Heart right ventricle (tissue), 16 donors: ENCODE measurements around the gene TRIM63. TPM values are rescaled to one million over a fixed set of nuclear protein-coding genes. Genes with fewer than 3 reads are reported as not detected.

Experiments used
- ATAC-seq, 8 donors: fragments of 200-7000 bp; cut with Tn5 transposase; one replicate each; pipeline ENCODE4 v1.9.1; 2020; ENCODE audit warnings: mild to moderate bottlenecking in 8 of 8, moderate library complexity in 8 of 8, moderate number of reproducible peaks in 1 of 8
- DNase-seq, 2 donors: peaks; one replicate each; pipeline ENCODE4 v3.0.0-alpha.2; 2020
- H3K27ac ChIP-seq, 10 donors: fragments of 200-600 bp; sonication (generic) in 2 of 10; one replicate each; pipeline versions ENCODE4 v1.5.0 to v1.8.0; 2020 to 2022; ENCODE audit warnings: mild to moderate bottlenecking in 3 of 10
- H3K27me3 ChIP-seq, 7 donors: fragments of 200-600 bp; one replicate each; pipeline ENCODE4 v1.8.0; 2021 to 2022; ENCODE audit warnings: mild to moderate bottlenecking in 2 of 7
- H3K36me3 ChIP-seq, 9 donors: fragments of 200-600 bp; sonication (generic) in 1 of 9; one replicate each; pipeline versions ENCODE4 v1.5.0 to v1.8.0; 2020 to 2022; ENCODE audit warnings: mild to moderate bottlenecking in 2 of 9
- H3K4me1 ChIP-seq, 9 donors: fragments of 200-600 bp; sonication (generic) in 1 of 9; one replicate each; pipeline versions ENCODE4 v1.5.0 to v1.8.0; 2020 to 2022; ENCODE audit warnings: mild to moderate bottlenecking in 4 of 9
- H3K4me3 ChIP-seq, 10 donors: fragments of 200-600 bp; sonication (generic) in 2 of 10; one replicate each; pipeline versions ENCODE4 v1.5.0 to v1.8.0; 2020 to 2022; ENCODE audit warnings: mild to moderate bottlenecking in 7 of 10, moderate library complexity in 2 of 10
- H3K9me3 ChIP-seq, 11 donors: fragments of 200-600 bp in 10 of 11; sonication (generic) in 2 of 11; one replicate each; pipeline versions ENCODE4 v1.5.0 to v1.8.0; 2013 to 2022; ENCODE audit warnings: mild to moderate bottlenecking in 2 of 11, control low read depth in 1 of 11, moderate library complexity in 1 of 11
- WGBS, 2 donors: extraction: QIAGEN DNeasy Blood & Tissue Kit; methylation state at CpG; one replicate each; pipeline ENCODE4 v1.1.7; 2013; ENCODE audit warnings: inconsistent platforms in 1 of 2; 5-methylcytosine and 5-hydroxymethylcytosine counted together
- intact Hi-C, 10 donors: fragments of 100-400 bp; cut with DNase I; formaldehyde crosslinking; loops; one replicate each; pipeline versions ENCODE4 v1.11.1 to v1.14.2; 2022
- polyA plus RNA-seq, 2 donors: library from polyadenylated mRNA; stranded (reverse); fragments of 200-250 nt; gene quantifications; one replicate each; pipeline ENCODE4 v1.2.3, GENCODE V29; 2013
- total RNA-seq, 10 donors: library from RNA; stranded (reverse); fragmentation: NEBNext Ultra II Directional in 3 of 10; extraction: Animal tissue kit (Norgen Biotek cat#: 25700) in 3 of 10; gene quantifications; one replicate each; pipeline versions ENCODE4 v1.2.1 to v1.2.4, GENCODE V29; 2021 to 2023
- TF ChIP-seq, protein P1 (sequence below), 9 donors: fragments of 200-600 bp; sonication (generic) in 2 of 9; IDR thresholded peaks; one replicate each; pipeline versions ENCODE4 v1.5.0 to v1.8.0; 2021 to 2022; ENCODE audit warnings: antibody characterized with exemption in 9 of 9, mild to moderate bottlenecking in 5 of 9, moderate library complexity in 1 of 9
- donor health status: Arrhythmogenic right ventricular cardiomyopathy.
- donor health status: ischemic (EF 13 %, LVEDD 7.1; RV severe dilation, severe dysfunction).
- donor health status: healthy with polysubstance abuse.
- donor health status: DM: no; HTN: yes; CAD: no.
- donor health status: DM: no; HTN: no; CAD: no.
- donor health status: ischemic (EF 25% LVEDD 6.9; RV normal size, moderate dysfunction).
- donor health status: ischemic (EF 25% LVEDD 5.7; RV mildly dilated, moderate dysfunction).
- donor health status: healthy.
- donor health status: DM: yes; HTN: yes; CAD: no.
- donor health status: Ischemic cardiomyopathy.
- donor health status: ischemic (EF 35%, LVEDD 5.7; RV mildly dilated, moderate dysfunction).
- donor health status: nonischemic (EF 11% LVEDD 7.7; RV severe dilation, severe dysfunction).
- donor health status: DM: yes; HTN: yes; CAD: no.
- donor health status: PGD.
- donor health status: ischemic (EF 29% LVEDD 5.4; RV normal size, mild dysfunction).
- donor health status: nonischemic (EF 23%, LVEDD 6.1; RV moderate dilation, normal function).

Gene TRIM63
- total and polyA plus RNA-seq, 12 donors, result 191 to 415 (median 222) TPM

DNA sequence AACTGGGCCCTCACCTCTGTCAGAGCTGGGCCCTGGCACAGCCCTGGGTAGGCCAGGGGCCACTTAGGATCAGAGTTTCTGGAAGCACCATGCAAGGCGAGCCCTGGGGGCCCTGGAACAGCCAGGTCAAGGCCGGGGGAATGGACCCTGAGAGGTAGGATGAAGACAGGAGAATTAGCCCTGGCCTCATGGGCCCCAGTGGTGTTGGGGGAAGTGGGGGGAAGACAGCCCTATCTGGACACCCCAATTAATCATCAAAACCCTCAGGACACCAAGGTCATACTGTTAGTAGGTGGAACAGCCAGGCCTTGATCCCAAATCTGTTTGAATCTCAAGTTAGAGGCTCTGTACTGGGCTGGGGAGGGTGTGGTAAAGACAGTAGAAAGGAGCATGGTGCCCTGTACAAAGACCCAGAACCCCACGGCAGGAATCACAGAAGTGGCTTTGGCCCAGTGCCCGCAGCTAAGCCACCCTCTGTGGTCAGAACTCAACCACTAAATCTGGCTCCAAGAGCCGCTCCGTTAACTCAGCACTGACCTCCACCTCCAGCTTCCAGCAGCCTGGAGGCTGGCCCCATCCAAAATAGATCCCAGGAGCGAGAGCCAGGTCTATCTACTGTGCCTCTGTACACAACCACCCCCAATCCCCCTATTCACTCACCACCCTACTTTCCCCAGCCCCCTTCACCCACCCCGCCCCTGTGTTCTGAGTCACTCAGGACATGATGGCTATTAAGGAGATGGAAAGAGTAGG lies 14.0 kb upstream of the TRIM63 start:
- Histone ChIP-seq H3K4me1 (peaks cover 0 to 43% (median 11%) of the 10 kb centered on the region in 9 donors), H3K27ac (peak overlapping the region; percentile 38 to 93 (median 78)), H3K4me3 (no peak overlapping the region), H3K27me3 (peaks cover 0 to 7% (median 0%) of the 10 kb centered on the region in 7 donors), H3K36me3 (no peaks in the 10 kb centered on the region), H3K9me3 (no peaks in the 10 kb centered on the region)
- 46 to 53% methylated on average over 8 of the region's 8 CpGs for WGBS, 2 donors
- TF ChIP-seq, protein P1, sequence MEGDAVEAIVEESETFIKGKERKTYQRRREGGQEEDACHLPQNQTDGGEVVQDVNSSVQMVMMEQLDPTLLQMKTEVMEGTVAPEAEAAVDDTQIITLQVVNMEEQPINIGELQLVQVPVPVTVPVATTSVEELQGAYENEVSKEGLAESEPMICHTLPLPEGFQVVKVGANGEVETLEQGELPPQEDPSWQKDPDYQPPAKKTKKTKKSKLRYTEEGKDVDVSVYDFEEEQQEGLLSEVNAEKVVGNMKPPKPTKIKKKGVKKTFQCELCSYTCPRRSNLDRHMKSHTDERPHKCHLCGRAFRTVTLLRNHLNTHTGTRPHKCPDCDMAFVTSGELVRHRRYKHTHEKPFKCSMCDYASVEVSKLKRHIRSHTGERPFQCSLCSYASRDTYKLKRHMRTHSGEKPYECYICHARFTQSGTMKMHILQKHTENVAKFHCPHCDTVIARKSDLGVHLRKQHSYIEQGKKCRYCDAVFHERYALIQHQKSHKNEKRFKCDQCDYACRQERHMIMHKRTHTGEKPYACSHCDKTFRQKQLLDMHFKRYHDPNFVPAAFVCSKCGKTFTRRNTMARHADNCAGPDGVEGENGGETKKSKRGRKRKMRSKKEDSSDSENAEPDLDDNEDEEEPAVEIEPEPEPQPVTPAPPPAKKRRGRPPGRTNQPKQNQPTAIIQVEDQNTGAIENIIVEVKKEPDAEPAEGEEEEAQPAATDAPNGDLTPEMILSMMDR (IDR thresholded peaks at IDR 0.05), result no peak
- DNase-seq, result peak; percentile 47 to 59
- intact Hi-C loops, result loop anchor here in 2 of 10 donors (2.0 to 5.0 kb wide), 2 partner anchors 15 to 44 kb away; partner anchors contain the start of gene TRIM63 (in 1 of the 2)
- ATAC-seq, result peak in 7 of 8 donors; percentile 25 to 80 (median 58)

DNA sequence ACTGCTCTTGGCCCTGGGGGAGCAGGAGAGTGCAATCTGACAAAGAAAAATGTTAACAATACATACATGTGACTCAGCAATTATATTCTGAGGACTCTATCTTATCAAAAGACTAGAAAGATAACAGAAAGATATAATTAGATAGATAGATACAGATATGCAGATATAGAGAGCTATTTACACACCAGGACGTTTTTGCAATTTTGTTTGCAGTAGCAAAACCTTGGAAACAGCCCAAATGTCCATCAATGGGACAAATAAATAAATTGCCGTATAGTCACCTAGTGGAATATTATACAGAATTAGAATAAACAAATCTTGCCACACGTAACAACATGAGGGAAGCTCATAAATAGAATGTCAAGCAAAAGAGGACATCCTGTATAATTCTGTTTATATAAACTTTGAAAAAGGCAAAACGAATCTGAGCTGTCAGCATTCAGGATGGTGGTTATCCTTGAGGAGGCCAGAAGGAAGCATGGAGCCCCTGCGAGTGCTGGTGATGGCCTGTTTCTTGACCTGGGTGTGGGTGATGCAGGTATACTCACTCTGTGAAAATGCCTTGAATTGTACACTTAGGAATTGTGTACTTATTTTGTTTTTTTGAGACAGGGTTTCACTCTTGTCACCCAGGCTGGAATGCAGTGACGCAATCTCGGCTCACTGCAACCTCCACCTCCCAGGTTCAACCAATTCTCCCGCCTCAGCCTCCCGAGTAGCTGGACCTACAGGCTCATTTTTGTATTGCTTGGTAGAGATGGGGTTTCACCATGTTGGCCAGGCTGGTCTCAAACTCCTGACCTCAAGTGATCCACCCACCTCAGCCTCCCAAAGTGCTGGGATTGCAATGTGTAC lies 12.8 kb upstream of the TRIM63 start:
- H3K27ac ChIP-seq, result peak overlapping the region in 9 of 10 donors; percentile 13 to 93 (median 64)
- DNase-seq (no peak), ATAC-seq (no peak)
- no peaks in the 10 kb centered on the region for H3K9me3 ChIP-seq
- peaks cover 0 to 9% (median 0%) of the 10 kb centered on the region in 7 donors for H3K27me3 ChIP-seq
- WGBS, 2 donors, result 63 to 65% methylated on average over 9 of the region's 9 CpGs
- intact Hi-C loops, result loop anchor here in 1 of 10 donors (5.0 kb wide), 1 partner anchor 43 kb away; no protein-coding TSS in a partner anchor
- H3K4me1 ChIP-seq, result peaks cover 6 to 55% (median 18%) of the 10 kb centered on the region in 9 donors
- no peaks in the 10 kb centered on the region for H3K36me3 ChIP-seq
- no peak overlapping the region for H3K4me3 ChIP-seq
- TF ChIP-seq, protein P1 (IDR thresholded peaks at IDR 0.05), result no peak

DNA sequence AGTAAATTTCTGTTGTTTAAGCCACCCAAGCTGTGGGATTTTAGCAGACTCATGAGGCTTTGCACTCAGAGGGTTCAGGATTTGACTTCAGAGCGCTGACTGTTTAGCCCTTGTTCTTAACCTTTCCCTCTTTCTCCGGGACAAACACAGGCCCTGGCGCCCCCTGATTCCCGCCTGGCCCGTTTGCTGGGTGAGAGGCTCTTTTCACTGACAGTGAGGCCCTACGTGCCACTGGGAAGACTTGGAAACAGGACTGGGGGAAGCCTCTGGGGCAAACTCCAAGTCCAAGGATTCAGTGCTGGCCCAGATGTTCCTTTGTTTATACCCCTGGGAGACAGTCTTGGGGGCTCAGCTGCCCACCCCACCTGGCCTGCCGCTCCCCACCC lies 11.7 kb upstream of the TRIM63 start:
- intact Hi-C loops, result no loop called here
- WGBS, 2 donors, result 46 to 49% methylated on average over 7 of the region's 7 CpGs
- H3K4me1 ChIP-seq, result peaks cover 6 to 51% (median 22%) of the 10 kb centered on the region in 9 donors

More for the DNA sequence above, 11.7 kb upstream of the TRIM63 start:
- Histone ChIP-seq H3K27ac (peak overlapping the region; percentile 29 to 84 (median 60)), H3K9me3 (no peaks in the 10 kb centered on the region), H3K4me3 (no peak overlapping the region), H3K36me3 (no peaks in the 10 kb centered on the region), H3K27me3 (peaks cover 0 to 18% (median 0%) of the 10 kb centered on the region in 7 donors)
- TF ChIP-seq, protein P1 (IDR thresholded peaks at IDR 0.05), result no peak
- ATAC-seq (no peak), DNase-seq (no peak)
